ENCODE data around the gene SPATA13. TPM values are rescaled to one million over a fixed set of nuclear protein-coding genes. Genes with fewer than 3 reads are reported as not detected.

The SPATA13 gene
- total and polyA plus RNA-seq, 2 donors (not counting 1 experiment from before 2014, with no cell fraction given), result 5.7 to 8.3 TPM

DNA sequence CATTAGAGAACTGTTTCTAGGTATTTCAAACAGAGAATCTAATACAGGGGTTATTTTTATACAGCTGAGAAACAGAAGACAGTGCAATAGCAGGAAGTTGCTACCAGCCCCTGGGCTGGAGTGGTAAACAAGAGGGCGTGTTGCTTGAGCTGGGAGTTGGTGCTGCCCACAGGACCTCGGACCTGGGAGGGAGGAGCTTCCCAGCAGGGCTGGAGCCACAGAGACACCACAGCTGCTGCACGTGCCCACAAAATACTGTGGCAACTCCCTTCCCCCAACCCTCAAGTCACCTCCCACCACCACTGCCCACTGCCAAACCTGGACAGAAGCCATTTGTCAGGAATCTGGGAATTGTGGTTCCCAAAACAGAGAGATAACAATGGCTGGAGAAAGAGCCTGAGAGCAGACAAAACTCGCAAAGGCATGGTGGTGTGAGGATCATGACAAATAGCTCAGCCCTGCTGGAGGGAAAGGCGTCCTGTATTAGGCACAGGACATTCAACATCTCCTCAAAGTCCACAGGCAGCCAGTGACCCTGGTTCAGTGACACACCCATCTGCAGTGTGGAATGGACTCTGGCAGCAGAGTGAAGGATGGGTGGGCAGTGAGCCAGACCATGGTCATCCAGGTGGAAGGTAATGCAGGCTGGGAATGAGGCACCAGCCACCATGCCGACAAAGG, 57.2 kb downstream of the SPATA13 start:
- peak overlapping the region; percentile 23 for H3K4me2 ChIP-seq (replicated peaks; ENCODE audit: low read depth, low read length, poor library complexity, severe bottlenecking)
- 72% methylated on average over 5 of the region's 6 CpGs for WGBS (ENCODE audit: insufficient coverage)
- H2AFZ ChIP-seq (ENCODE audit: insufficient read depth, low read depth, low read length, poor library complexity, severe bottlenecking), result peak overlapping the region; percentile 6

More for the DNA sequence above, 57.2 kb downstream of the SPATA13 start:
- Histone ChIP-seq H3K9me3 (ENCODE audit: control extremely low read depth in 1 of 3, control insufficient read depth in 2 of 3, insufficient read depth in 1 of 3, low read length in 2 of 3) (peaks cover 0 to 7% (median 0%) of the 10 kb centered on the region in 3 donors), H3K27ac (ENCODE audit: low read length in 2 of 2) (no peak overlapping the region), H3K4me1 (ENCODE audit: control insufficient read depth in 2 of 2, insufficient read depth in 2 of 2, low read length in 2 of 2) (peaks cover 27 to 35% of the 10 kb centered on the region in 2 donors), H3K4me3 (ENCODE audit: control extremely low read depth in 1 of 5, extremely low read depth in 1 of 5, insufficient read depth in 1 of 5, low read depth in 2 of 5, low read length in 4 of 5) (no peak overlapping the region), H3K27me3 (replicated peaks in 1 of 4; ENCODE audit: control extremely low read depth in 1 of 4, control insufficient read depth in 3 of 4, insufficient read depth in 4 of 4, low read length in 3 of 4) (no peaks in the 10 kb centered on the region), H3K36me3 (replicated peaks in 1 of 2; ENCODE audit: control extremely low read depth in 1 of 2, control insufficient read depth in 1 of 2, extremely low read depth in 1 of 2, insufficient read depth in 2 of 2, low read length in 1 of 2) (no peaks in the 10 kb centered on the region), H3K79me2 (ENCODE audit: control insufficient read depth, insufficient read depth, low read length) (no peaks in the 10 kb centered on the region), H3K9ac (ENCODE audit: low read length) (no peak overlapping the region), H4K20me1 (ENCODE audit: control insufficient read depth, insufficient read depth, low read length, poor library complexity, severe bottlenecking) (no peaks in the 10 kb centered on the region)
- ATAC-seq (ENCODE audit: low read depth), result no peak
- TF ChIP-seq CTCF (IDR thresholded peaks at IDR 0.05), result no peak
- no peak for TF ChIP-seq EZH2 (IDR thresholded peaks at IDR 0.05; ENCODE audit: borderline replicate concordance, insufficient read depth, low read depth, low read length, poor library complexity, severe bottlenecking)
- Mint-ChIP-seq H3K27ac (peak overlapping the region; percentile 60), H3K27me3 (no peaks in the 10 kb centered on the region), H3K4me3 (no peak overlapping the region), H3K4me1 (peaks cover 46% of the 10 kb centered on the region), H3K9me3 (ENCODE audit: insufficient read depth) (no peaks in the 10 kb centered on the region)
- intact Hi-C loops (cut with micrococcal nuclease), result loop anchor here (5.0 kb wide), 1 partner anchor 55 kb away; the partner anchor contains the start of gene SPATA13
- ChIA-PET POLR2A (no interaction called here), CTCF (interaction anchor here (1.8 to 3.8 kb wide), 5 partner anchors 9 to 197 kb away, joined by 3 to 64 read pairs (median 11); partner anchors contain the start of gene SPATA13)
- DNase-seq, result no peak

All from B cell (primary cell).